Panc1 (cell line): ENCODE results near the gene AGAP1. TPM values are rescaled to one million over a fixed set of nuclear protein-coding genes. Genes with fewer than 3 reads are reported as not detected.

Experiments used
- ATAC-seq: fragments of 200-7000 bp; cut with Tn5 transposase; 2 replicates; pipeline ENCODE4 v1.9.1; 2020; ENCODE audit warnings: mild to moderate bottlenecking, moderate library complexity
- BruUV-seq: library from RNA; stranded (reverse); fragments of 400-500 nt; replicated peaks from 2 replicates; lab custom pipeline; 2021; lab: Mats Ljungman, UMichigan
- CTCF ChIA-PET: fragments of 300-600 bp; sonication (Branson Sonifier 250); formaldehyde crosslinking; loops from one replicate; lab custom pipeline; 2022; ENCODE audit warnings: antibody characterized with exemption; lab: Charles Lee
- POLR2A ChIA-PET: fragments of 300-600 bp; sonication (Branson Sonifier 250); formaldehyde crosslinking; loops from one replicate; lab custom pipeline; 2022; ENCODE audit warnings: antibody characterized with exemption; lab: Charles Lee
- DNase-seq: peaks from one replicate; pipeline ENCODE4 v3.0.0-alpha.2; 2010; ENCODE audit warnings: low read depth, low spot score
- H3K27ac ChIP-seq: 2 replicates; pipeline ENCODE4 v1.5.1; 2011; ENCODE audit warnings: mild to moderate bottlenecking, low read length, inconsistent platforms
- H3K27me3 ChIP-seq: fragments of 200-500 bp; sonication (Bioruptor generic); 2 replicates; pipeline ENCODE4 v1.6.0; 2014; ENCODE audit warnings: low read length, inconsistent platforms; ENCODE audit not compliant: control insufficient read depth, insufficient read depth
- H3K36me3 ChIP-seq: fragments of 200-500 bp; sonication (Bioruptor generic); 2 replicates; pipeline ENCODE4 v1.5.1; 2014; ENCODE audit warnings: inconsistent platforms, mild to moderate bottlenecking, low read length, moderate library complexity; ENCODE audit not compliant: control insufficient read depth, insufficient read depth
- H3K4me1 ChIP-seq: 2 replicates; pipeline ENCODE4 v1.5.1; 2011; ENCODE audit warnings: inconsistent platforms, mild to moderate bottlenecking, low read length, moderate library complexity; ENCODE audit not compliant: control insufficient read depth, insufficient read depth
- H3K4me3 ChIP-seq, 2 experiments: 2 replicates each; pipeline ENCODE4 v1.5.1; 2011 to 2012; ENCODE audit warnings: low read depth in 2 of 2, low read length in 2 of 2, mild to moderate bottlenecking in 2 of 2, inconsistent platforms in 1 of 2, moderate library complexity in 1 of 2
- H3K9me3 ChIP-seq: fragments of 200-500 bp; sonication (Bioruptor generic); 2 replicates; pipeline ENCODE4 v1.5.1; 2014; ENCODE audit warnings: low read depth, mild to moderate bottlenecking, inconsistent platforms, low read length, moderate library complexity; ENCODE audit not compliant: control insufficient read depth, insufficient read depth
- POLR2AphosphoS5 ChIP-seq: IDR thresholded peaks from 2 replicates; pipeline ENCODE4 v1.6.1; 2012; ENCODE audit warnings: mild to moderate bottlenecking, low read depth, low read length, moderate library complexity
- SIN3A ChIP-seq: IDR thresholded peaks from 2 replicates; pipeline ENCODE4 v1.6.1; 2012; ENCODE audit warnings: low read depth, mild to moderate bottlenecking, low read length, moderate library complexity, borderline replicate concordance; ENCODE audit not compliant: insufficient read depth
- TCF7L2 ChIP-seq: IDR thresholded peaks from 2 replicates; pipeline ENCODE4 v1.6.1; 2011; ENCODE audit warnings: mild to moderate bottlenecking, low read depth, low read length, inconsistent platforms
- in situ Hi-C: cut with HindIII; loops from 2 replicates; pipeline ENCODE4 v1.10.0; 2016; ENCODE audit warnings: low sequenced_read_pairs, low pct_unique_long_range_greater_than_20kb
- intact Hi-C: fragments of 100-400 bp; cut with micrococcal nuclease; formaldehyde crosslinking; loops from one replicate; pipeline ENCODE4 v1.10.0; 2022; ENCODE audit not compliant: unreplicated experiment
- total RNA-seq: library from RNA; stranded (reverse); gene quantifications from one replicate; pipeline ENCODE4 v1.2.1, GENCODE V29; 2021; ENCODE audit not compliant: unreplicated experiment
- TF ChIP-seq, protein P1 (sequence below): fragments of 450-650 bp; IDR thresholded peaks from 2 replicates; pipeline ENCODE4 v1.5.1; 2017; ENCODE audit warnings: mild to moderate bottlenecking
- TF ChIP-seq, protein P2 (sequence below), 2 experiments: IDR thresholded peaks; 2 replicates each; pipeline ENCODE4 v1.6.1; 2011 to 2012; ENCODE audit warnings: low read depth in 2 of 2, control low read depth in 1 of 2, low read length in 1 of 2, mild to moderate bottlenecking in 1 of 2, moderate library complexity in 1 of 2; ENCODE audit not compliant: insufficient read depth in 1 of 2

AGAP1 gene
- total RNA-seq, 1 experiment from 2014 or later = 38.9 TPM

DNA sequence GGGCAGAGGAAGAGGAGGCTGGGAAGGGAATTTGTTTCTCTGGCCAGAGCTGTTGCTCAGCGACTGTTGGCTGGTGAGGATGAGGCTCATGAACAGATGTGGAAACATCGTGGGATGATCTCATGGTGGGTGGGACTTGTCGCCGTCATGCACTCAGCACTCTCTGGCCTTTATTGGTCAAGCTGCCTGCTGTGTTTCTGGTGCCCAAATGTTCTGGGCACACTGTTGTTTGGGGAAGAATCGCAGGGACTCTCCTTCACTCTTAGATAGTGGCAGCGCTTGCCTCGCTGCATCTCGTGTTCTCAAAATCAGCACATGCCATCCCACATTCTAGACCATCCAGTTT is 145.6 kb downstream of the AGAP1 start:
- no TSS peak for BruUV-seq
- DNase-seq (no peak), ATAC-seq (no peak)
- intact Hi-C loops = no loop called here
- no peak overlapping the region for H3K27ac ChIP-seq
- no peaks in the 10 kb centered on the region for H3K4me1 ChIP-seq
- TF ChIP-seq, protein P1, sequence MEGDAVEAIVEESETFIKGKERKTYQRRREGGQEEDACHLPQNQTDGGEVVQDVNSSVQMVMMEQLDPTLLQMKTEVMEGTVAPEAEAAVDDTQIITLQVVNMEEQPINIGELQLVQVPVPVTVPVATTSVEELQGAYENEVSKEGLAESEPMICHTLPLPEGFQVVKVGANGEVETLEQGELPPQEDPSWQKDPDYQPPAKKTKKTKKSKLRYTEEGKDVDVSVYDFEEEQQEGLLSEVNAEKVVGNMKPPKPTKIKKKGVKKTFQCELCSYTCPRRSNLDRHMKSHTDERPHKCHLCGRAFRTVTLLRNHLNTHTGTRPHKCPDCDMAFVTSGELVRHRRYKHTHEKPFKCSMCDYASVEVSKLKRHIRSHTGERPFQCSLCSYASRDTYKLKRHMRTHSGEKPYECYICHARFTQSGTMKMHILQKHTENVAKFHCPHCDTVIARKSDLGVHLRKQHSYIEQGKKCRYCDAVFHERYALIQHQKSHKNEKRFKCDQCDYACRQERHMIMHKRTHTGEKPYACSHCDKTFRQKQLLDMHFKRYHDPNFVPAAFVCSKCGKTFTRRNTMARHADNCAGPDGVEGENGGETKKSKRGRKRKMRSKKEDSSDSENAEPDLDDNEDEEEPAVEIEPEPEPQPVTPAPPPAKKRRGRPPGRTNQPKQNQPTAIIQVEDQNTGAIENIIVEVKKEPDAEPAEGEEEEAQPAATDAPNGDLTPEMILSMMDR = no peak
- TF ChIP-seq POLR2AphosphoS5 = no peak
- TF ChIP-seq, protein P2, sequence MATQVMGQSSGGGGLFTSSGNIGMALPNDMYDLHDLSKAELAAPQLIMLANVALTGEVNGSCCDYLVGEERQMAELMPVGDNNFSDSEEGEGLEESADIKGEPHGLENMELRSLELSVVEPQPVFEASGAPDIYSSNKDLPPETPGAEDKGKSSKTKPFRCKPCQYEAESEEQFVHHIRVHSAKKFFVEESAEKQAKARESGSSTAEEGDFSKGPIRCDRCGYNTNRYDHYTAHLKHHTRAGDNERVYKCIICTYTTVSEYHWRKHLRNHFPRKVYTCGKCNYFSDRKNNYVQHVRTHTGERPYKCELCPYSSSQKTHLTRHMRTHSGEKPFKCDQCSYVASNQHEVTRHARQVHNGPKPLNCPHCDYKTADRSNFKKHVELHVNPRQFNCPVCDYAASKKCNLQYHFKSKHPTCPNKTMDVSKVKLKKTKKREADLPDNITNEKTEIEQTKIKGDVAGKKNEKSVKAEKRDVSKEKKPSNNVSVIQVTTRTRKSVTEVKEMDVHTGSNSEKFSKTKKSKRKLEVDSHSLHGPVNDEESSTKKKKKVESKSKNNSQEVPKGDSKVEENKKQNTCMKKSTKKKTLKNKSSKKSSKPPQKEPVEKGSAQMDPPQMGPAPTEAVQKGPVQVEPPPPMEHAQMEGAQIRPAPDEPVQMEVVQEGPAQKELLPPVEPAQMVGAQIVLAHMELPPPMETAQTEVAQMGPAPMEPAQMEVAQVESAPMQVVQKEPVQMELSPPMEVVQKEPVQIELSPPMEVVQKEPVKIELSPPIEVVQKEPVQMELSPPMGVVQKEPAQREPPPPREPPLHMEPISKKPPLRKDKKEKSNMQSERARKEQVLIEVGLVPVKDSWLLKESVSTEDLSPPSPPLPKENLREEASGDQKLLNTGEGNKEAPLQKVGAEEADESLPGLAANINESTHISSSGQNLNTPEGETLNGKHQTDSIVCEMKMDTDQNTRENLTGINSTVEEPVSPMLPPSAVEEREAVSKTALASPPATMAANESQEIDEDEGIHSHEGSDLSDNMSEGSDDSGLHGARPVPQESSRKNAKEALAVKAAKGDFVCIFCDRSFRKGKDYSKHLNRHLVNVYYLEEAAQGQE (IDR thresholded peaks at IDR 0.05; ENCODE audit: insufficient read depth in 1 of 2, low read depth in 2 of 2, low read length in 1 of 2) = no peak
- no peak for TF ChIP-seq TCF7L2
- TF ChIP-seq SIN3A = no peak
- CTCF ChIA-PET = no interaction called here
- in situ Hi-C loops = no loop called here
- no peaks in the 10 kb centered on the region for H3K36me3 ChIP-seq
- H3K27me3 ChIP-seq = no peaks in the 10 kb centered on the region
- POLR2A ChIA-PET = no interaction called here
- no peaks in the 10 kb centered on the region for H3K9me3 ChIP-seq
- H3K4me3 ChIP-seq = no peak overlapping the region

DNA sequence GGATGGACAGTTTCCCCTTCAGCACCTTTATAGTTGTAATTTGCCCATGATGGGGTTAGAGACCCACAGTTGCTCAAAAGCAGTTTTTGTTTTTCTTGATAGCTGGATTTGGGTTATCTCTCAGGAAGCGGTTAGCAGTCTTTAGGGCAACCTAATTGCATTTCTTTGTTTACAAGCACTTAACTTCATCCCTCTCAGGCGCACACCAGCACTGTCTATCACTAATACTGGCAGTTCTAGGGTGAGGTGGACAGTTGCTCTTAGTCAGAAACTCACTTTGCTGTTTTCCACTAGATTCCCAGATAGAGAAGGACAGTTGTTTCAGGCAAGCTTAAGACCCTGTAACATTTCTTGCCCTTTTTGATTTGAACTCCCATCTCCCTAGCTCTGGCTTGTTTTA is 146.0 kb downstream of the AGAP1 start:
- in situ Hi-C loops (no loop called here), intact Hi-C loops (no loop called here)
- no peak overlapping the region for H3K27ac ChIP-seq
- no TSS peak for BruUV-seq
- H3K4me1 ChIP-seq = no peaks in the 10 kb centered on the region
- CTCF ChIA-PET = no interaction called here
- TF ChIP-seq, protein P1 = no peak
- TF ChIP-seq POLR2AphosphoS5 = no peak
- no peak for TF ChIP-seq TCF7L2
- TF ChIP-seq, protein P2 (IDR thresholded peaks at IDR 0.05; ENCODE audit: insufficient read depth in 1 of 2, low read depth in 2 of 2, low read length in 1 of 2) = no peak
- TF ChIP-seq SIN3A = no peak
- DNase-seq (no peak), ATAC-seq (no peak)
- POLR2A ChIA-PET = no interaction called here
- H3K9me3 ChIP-seq = no peaks in the 10 kb centered on the region
- no peaks in the 10 kb centered on the region for H3K36me3 ChIP-seq
- H3K4me3 ChIP-seq = no peak overlapping the region
- H3K27me3 ChIP-seq = no peaks in the 10 kb centered on the region
